Activated CD4-positive, alpha-beta T cell treated with anti-CD3 and anti-CD28 coated beads for 1 hour (primary cell): ENCODE data around the gene JCHAIN.
"Not testable (repeated sequence)": the region's sequence is repeated elsewhere in the genome, so short reads cannot be mapped to it uniquely, and the experiment has no call there.

Experiments
- DNase-seq: peaks from one replicate; pipeline ENCODE4 v3.0.0-alpha.2; 2020

The JCHAIN gene

DNA sequence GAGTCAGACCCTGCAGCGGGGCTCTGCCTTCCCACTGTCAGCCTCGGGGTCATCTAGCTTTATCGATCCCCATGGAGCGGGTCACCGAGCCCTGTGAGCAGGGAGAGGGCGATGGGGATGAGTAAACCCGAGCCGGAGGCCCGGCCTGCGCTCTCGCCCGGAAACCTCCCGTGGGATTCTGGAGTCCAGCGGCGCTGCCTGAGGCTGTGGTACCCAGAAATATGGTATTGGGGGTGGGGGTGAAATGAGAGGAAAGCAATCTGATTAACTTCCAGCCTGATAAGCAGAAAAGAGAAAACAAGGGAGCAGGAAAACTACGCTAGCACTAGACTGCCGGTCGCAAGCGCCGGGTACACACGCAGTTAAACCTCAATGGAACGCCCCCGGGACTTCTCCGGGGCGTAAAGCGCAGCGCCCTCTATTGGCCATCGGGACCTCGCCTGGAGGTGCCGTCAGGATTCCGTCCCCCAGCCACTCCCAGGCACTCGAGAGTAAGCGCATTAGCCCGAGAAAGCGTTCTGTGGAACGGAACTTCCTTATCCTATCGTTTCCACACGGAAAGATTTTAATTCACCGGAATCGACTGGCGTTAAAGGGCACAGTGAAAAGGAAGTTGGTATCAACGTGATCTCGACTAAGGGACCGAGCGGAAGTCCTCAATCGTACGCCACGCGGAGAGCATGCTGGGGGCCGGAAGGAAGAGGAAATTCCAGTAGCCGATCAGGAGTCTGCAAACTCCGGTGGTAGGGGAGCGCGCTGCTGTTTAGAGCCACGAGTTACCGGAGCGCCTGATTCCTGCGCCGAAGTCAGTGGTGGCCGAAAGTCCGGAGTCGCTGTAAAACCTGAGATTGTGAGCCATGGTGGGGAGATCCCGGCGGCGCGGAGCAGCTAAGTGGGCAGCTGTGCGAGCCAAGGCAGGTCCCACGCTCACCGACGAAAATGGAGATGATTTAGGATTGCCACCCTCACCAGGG lies 21.8 kb upstream of the JCHAIN start, which contains the start of gene UTP3:
UTP3 (plus strand) TSS at position 712 of the 974 bp plus-strand sequence; CDS start at position 858, 146 bp downstream.
- DNase-seq = peak; percentile 86

DNA sequence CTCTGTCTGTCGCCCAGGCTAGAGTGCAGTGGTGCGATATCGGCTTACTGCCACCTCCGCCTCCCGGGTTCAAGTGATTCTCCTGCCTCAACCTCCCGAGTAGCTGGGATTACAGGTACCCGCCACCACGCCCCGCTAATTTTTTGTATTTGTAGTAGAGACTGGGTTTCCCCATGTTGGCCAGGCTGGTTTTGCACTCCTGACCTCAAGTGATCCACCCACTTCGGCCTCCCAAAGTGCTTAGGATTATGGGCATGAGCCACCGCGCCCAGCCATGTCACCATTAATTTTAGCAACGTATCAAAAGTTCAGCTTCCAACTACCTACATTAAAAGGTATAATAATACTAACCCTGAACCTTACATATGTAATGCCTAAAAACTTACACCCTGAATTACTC lies 21.1 kb upstream of the JCHAIN start:
- no peak for DNase-seq

DNA sequence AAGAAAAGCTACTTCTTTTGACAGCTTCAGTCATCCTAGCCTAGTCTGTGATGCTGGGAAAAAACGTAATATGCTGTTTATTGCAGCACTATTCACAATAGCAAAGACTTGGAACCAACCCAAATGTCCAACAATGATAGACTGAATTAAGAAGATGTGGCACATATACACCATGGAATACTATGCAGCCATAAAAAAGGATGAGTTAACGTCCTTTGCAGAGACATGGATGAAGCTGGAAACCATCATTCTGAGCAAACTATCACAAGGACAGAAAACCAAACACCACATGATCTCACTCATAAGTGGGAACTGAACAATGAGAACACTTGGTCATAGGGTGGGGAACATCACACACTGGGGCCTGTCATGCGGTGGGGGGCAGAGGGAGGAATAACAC lies 15.8 kb upstream of the JCHAIN start:
- not testable (repeated sequence) for DNase-seq

DNA sequence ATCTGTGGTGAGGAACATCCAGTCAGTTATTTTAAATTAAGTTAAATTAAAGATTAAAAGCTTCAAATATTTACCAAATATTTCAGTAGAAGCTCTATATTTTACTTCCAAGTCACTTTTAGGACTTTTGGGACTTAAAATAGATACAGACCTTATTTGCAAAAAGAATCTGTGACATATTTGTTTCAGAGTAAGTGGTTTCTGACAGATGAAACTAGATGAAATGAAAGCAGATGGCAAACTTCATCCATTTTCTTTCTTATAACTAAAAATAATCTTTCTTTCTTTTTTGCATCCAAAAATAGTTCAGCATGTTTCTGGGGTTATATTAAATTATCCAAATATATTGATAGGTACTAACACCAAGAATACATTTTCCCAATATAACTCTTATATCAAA lies 15.4 kb upstream of the JCHAIN start:
- DNase-seq = no peak

DNA sequence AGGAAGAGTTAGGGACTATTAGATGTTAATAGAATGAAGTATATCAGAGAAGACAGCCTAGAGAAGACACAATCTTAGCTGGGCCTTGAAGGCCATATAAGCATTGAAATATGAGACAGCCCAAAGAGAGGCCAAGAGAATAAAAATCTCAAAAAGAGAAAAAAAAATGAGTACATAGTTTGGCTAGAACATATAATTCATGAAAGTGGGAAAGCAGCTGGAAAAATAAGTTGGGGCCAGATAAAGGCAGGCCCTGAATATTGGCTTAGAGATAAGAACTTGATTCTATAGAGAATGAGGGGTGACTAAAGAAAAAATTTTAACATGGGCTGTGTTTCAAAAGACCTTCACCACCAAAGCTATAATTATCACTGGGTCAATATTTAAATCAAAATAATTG lies 14.6 kb upstream of the JCHAIN start:
- no peak for DNase-seq

DNA sequence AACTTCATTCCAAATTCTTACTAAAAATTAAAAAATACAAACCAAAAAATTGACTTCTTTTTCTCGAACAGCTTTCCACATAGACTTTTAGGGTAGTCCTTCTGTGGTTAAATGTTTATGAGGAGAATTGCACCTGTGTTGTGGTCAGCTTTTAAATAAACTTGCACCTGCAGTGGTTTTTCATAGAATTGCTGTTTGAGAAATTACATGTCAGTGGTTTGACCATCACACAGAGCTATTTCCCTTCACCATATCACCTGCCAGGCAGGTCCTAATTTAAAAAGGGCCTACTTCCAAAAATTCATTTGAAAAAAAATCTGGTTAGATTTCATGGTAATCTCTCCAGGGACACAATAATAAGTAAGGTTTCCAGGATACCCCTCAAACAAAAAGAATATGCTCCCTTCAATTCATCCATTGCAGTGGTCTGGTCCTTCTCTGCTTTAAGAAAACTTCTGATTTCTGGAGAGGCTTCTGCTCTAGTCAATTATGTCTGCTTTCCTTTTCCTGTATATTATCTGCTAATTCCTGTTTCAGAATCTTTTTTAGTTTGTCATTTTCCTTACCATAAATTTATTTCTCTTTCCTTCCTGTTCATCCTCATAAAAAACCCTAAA lies 12.2 kb upstream of the JCHAIN start:
- no peak for DNase-seq

DNA sequence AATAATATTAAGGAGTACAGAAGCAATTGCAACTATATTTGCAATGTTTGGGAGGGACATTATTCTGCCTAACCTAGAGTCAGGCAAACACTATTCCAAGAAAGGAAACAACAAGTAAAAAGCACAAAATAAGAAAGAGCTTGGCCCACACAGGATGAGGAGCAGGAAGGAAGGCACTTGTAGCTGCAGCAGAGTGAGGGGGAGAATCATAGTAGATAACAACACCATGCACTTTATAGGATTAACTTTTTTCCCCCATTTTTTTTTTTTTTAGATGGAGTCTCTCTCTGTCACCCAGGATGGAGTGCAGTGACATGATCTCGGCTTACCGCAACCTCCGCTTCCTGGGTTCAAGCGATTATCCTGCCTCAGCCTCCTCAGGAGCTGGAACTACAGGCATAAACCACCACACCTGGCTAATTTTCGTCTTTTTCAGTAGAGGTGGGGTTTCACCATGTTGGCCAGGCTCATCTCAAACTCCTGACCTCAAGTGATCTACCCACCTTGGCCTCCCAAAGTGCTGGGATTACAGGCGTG lies 10.3 kb upstream of the JCHAIN start:
- DNase-seq = no peak

DNA sequence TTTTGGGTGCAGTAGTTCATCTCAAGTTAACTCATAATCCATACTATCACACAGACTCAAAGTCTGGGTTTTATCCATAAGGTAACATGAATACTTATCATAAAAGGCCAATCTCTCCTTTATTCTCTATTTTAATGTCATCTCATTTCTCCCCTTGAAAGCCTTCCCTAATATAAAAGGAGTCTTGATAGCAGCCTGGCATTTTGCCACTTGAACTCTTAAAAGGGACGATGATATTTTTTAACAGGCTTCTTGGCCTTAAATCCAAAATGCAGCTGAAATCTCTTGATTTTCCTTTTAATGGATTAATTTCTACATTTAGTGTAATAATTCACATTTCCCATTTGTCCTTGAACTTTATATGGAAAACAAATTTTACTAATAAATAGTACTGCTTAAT lies 8.4 kb upstream of the JCHAIN start:
- no peak for DNase-seq

DNA sequence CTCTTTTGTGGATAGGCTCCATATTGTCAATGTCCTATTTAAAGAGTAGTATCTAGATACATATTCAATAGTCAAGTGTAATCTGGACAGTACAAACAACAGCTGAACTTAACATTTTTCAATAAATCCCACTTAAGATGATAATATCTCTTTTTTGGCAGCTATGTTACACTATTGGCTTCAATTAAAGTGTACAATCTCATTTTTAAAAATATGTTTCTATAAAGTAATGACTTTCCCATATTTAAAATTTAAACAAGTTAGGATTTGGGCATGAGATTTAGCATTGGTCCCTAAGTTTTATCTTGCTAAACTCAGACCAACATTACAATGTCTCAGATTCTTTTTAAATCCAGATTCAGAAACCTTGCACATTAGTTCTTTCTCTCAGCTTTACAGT lies 7.9 kb upstream of the JCHAIN start:
- no peak for DNase-seq

DNA sequence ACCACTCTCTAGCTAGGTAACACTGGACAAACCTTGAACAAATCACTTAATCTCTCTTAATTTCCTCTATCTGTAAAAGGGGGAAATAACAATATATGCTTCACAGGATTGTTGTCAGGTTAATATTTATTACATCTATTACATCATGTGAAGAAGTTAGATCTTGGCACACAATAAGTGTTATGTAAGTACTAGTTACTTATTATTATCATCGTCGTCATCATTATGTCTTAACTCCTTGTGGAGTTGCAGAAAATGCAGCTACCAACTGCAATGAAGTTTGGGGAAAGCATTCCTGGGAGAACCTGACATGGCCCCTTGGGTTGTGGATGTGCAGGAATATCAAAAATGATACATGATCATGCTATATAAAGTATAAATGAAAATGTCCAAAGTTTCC lies 4.8 kb upstream of the JCHAIN start:
- DNase-seq = no peak

DNA sequence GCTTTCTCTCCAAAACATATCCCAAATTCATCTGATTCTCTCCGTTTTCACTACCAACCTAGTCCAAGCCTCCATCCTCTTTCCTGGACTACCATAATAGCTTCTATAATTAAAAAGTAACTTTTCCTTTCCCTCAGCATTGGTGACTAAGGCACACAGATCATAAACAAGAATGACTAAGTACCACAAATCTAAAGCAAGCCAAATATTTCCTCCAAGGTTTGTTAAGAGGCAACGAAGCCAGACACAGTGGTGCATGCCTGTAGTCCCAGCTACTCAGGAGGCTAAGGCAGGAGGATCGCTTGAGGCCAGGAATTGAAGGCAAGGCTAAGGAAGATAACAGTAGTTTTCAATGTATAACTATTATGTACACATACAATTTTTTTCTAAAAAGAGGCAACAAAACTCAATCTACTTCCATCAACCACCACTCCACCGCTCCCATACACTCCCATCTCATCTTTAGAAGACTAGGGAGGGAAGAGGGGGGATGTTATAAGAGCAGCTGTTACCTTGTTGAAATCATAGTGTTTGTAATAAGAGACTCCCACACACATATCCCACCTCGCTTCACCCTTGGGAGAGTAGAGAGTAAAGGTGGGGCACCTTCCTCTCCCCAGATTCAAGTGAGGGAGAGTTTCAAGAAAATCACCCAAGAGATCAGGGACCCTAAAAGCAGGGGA lies 4.2 kb upstream of the JCHAIN start:
- DNase-seq = no peak

DNA sequence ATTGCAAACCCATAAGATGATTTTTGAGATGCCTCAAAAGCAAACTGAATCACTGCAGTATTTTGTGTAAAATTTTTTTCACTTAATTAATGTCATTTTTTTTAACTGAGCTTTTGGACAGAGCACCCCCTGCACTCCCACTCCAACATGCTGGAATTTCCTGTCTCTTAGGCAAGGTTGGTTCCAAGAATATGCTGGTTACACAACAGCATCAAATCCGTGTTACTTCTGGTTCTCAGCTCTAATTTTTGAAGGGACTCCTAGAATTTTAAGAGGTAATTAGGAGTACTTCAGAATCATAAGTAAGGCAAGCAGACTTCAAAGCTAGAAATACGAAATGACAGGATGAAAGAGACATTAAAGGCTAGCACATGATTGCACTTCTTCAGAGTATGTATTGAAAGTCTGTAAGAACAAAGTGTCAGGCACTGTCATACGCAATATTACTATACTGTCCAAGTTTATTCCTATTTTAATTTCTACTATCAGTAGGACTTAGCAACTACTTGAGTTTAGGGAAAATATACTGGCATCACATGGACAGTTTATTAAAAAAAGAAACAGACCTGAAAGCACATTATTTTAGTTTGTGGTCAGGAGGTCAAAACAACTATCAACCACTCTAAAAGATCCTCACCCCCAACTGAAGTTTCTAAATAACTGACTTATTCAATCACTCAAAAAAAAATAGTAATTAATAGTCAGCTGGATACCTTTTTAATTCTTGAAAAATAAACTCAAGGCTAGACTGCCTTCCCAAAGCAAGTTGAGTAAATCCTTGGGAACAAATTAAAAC lies 1.6 kb upstream of the JCHAIN start:
- no peak for DNase-seq

DNA sequence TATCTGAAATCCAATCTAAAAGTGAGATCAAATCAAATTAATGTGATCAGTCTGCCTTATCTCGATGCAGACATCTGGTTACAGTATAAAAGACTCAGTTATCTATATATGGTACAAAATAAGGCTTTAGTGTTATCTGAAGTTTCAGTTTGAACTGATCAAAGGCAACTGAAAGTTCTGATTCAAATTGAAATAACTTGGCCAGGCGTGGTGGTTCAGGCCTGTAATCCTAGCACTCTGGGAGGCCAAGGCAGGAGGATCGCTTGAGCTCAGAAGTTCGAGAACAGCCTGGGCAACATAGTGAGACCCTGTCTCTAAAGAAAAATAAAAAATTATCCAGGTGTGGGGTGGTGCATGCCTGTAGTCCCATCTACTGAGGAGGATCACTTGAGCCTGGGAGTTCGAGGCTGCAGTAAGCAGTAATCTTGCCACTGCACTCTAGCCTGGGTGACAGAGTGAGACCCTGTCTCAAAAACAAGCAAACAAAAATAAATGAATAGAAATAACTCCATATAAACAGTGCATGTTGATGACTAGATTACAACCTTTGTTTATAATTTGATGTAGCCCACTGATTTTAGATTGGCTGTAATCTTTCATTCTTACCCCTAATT lies 4.9 kb downstream of the JCHAIN start:
- not testable (repeated sequence) for DNase-seq

DNA sequence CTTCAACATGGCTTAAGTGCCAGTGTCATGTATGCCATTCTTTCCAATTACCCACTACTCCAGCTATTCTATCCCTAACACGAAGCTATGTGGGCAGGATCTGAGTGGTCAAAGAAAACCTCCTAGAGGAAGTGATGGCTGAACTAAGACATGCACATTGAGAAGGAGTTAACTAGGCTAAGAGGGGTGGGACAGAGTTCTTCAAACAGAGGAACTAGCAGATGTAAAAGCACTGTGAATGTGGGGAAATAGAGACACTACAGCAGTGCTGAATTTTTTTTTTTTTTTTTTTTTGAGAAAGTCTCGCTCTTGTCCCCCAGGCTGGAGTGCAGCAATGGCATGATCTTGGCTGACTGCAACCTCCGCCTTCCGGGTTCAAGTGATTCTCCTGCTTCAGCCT lies 6.2 kb downstream of the JCHAIN start:
- DNase-seq = no peak

DNA sequence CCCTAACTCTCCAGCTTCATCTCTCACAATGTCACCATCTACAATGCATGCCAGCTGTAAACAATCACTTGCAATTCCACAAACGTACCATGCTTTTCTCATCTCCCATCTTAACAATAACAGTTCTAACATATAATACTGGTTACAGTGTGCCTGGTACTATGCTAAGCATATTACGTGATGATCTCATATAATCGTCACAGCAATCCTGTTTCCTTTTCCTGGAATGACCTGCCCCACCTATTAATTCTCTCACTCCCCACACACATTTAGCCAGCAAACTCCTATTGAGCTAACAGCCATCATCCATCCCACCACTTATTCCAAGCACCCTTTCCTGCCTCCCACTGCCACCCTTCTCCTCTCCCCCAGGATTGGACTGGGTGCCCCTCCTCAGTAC lies 7.9 kb downstream of the JCHAIN start:
- DNase-seq = no peak

DNA sequence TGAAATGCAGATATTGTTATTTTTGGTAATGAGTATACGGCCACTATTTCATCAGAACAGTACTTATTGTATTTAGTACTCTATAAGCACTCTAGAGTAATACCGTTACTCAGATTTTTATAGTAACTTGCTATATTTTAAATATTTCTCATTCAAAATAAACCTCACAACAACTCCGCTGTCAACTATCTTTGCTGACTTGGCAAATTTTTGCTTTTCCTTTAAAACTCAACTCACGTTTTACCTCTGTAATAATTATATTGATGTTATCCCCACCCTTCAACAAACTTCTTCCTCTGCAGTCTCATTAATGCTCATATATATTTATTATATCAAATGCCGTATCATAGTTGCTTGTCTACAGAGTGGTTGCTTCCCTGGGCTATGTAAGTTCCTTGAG lies 9.0 kb downstream of the JCHAIN start:
- no peak for DNase-seq

DNA sequence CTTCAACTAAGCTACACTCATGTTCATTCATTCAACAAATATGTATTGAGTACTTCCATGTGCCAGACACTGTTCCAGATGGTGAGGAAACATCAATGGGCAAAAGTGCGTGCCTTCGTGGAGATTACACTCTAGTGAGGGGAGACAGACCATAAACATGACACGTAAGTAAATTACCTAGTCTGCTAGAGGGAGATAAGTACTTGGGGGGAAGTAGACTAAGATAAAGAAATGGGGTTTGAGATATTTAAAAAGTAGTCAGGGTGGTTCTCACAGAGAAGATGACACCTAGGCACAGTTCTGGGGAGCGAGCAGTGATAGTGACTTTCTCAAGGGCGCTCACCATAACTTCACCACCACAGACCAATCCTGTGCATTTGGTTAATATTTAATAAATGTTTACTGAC lies 11.7 kb downstream of the JCHAIN start:
- DNase-seq = no peak

DNA sequence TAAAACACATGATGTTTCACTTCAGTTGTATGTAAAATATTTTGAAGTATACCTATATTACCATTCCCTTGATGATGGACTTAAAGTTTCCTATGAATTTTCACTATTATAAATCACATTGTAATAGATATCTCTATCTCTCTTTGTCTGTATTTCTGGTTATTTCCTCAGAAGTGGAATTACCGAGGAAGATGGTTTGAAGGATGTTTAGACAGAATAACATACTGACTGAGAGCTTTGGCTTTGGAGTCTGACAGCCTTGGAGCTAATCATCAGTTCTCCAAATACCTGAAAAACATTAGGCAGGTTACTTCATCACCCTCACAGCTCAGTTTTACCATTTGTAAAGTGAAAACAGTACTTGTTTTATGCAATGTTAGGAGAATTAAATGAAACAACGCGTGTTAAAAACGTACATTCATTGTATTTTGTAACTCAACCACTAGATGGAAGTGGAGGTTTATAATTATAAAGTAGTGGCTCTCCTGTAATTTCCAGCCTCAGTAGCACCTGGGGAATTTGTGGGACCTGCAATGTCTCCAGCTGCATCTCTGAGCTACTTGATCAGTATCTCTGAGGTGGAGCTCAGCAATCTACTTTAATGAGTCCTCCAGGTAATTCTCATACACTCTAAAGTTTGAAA lies 14.3 kb downstream of the JCHAIN start:
- no peak for DNase-seq

DNA sequence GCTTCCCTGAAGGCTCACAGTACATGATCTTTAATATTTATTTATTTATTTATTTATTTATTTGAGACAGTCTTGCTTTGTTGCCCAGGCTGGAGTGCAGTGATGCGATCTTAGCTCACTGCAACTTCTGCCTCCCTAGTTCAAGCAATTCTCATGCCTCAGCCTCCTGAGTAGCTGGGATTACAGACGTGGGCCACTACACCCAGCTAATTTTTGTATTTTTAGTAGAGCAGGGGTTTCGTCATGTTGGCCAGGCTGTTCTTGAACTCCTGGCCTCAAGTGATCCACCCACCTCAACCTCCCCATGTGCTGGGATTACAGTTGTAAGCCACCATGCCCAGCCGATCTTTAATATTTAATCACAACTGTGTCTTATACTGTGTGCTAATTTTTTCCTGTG lies 15.6 kb downstream of the JCHAIN start:
- DNase-seq = not testable (repeated sequence)

DNA sequence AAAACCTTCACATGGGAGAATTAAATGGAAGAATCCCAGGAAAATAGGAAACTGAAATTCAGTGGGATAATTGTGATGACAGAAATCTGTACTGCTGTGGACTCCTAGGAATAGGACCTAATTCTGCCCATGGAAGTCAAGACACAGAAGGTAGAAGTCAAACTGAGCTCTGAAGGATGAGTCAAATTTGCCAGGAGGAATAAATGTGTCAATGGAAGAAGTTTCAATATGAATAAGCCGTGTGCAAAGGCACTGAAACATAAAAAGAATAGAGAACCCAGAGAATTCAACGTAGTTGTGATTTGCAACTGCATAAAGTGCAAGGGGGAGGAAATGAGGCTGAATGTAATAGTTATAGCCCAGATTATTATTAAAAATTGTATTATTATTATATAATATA lies 26.1 kb downstream of the JCHAIN start:
- DNase-seq = no peak

DNA sequence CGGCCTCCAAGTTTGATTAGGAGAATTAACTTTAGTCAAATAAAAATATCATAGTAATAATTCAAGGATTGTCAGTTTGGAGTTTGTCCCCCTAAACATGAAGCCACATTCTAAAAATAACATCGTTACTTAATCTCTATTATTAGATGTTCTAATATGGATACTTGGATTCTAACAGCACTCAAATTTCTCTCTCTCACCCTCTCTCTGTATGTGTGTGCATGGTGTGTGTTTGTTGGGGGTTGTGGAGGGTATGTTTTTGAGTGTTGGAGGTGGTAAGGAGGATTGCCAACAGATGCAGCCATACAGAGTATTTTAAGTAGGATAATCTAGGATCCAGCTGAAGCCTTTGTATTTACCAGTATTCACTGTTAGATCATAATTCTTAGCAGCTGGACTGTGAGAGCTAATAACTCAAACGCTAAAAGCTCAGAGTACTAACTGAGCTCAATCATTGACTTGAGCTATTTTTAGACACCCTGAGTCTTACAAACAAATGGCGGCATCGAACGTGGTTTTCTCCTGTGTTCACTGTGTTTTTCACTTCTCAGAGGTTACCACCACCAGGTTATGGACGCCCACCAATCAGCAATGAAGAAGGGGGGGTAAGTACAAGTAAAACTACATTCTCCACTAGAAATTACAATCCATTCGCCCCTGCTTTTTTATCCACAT lies 28.9 kb downstream of the JCHAIN start:
- no peak for DNase-seq
